Fibroblast of lung (primary cell): ENCODE results near the gene CP.

Experiments used
- EZH2 ChIP-seq: IDR thresholded peaks from 2 replicates; pipeline ENCODE4 v1.5.1; 2012; ENCODE audit warnings: low read length, control low read depth, mild to moderate bottlenecking; ENCODE audit errors: missing control alignments
- TF ChIP-seq, protein P1 (sequence below), 2 donors: IDR thresholded peaks in 1 of 2; conservative IDR thresholded peaks in 1 of 2; 1 replicate in 1 of 2; 2 replicates in 1 of 2; pipeline ENCODE4 v1.5.1; 2011 to 2012; ENCODE audit warnings: low read length in 2 of 2, control low read depth in 1 of 2, inconsistent platforms in 1 of 2, low read depth in 1 of 2, mild to moderate bottlenecking in 1 of 2

GRCh38 chr3:149204390-149204991 lies 17.1 kb downstream of the CP start:
- TF ChIP-seq, protein P1, sequence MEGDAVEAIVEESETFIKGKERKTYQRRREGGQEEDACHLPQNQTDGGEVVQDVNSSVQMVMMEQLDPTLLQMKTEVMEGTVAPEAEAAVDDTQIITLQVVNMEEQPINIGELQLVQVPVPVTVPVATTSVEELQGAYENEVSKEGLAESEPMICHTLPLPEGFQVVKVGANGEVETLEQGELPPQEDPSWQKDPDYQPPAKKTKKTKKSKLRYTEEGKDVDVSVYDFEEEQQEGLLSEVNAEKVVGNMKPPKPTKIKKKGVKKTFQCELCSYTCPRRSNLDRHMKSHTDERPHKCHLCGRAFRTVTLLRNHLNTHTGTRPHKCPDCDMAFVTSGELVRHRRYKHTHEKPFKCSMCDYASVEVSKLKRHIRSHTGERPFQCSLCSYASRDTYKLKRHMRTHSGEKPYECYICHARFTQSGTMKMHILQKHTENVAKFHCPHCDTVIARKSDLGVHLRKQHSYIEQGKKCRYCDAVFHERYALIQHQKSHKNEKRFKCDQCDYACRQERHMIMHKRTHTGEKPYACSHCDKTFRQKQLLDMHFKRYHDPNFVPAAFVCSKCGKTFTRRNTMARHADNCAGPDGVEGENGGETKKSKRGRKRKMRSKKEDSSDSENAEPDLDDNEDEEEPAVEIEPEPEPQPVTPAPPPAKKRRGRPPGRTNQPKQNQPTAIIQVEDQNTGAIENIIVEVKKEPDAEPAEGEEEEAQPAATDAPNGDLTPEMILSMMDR (conservative IDR thresholded peaks at IDR 0.05 in 1 of 2, IDR thresholded peaks at IDR 0.05 in 1 of 2; ENCODE audit: low read depth in 1 of 2, low read length in 2 of 2): no peak
- TF ChIP-seq EZH2: no peak
